ENCODE data around the gene RYR2. TPM values are rescaled to one million over a fixed set of nuclear protein-coding genes. Genes with fewer than 3 reads are reported as not detected.

Gene RYR2
- total RNA-seq, 1 experiment from 2014 or later = 3.4 TPM

DNA sequence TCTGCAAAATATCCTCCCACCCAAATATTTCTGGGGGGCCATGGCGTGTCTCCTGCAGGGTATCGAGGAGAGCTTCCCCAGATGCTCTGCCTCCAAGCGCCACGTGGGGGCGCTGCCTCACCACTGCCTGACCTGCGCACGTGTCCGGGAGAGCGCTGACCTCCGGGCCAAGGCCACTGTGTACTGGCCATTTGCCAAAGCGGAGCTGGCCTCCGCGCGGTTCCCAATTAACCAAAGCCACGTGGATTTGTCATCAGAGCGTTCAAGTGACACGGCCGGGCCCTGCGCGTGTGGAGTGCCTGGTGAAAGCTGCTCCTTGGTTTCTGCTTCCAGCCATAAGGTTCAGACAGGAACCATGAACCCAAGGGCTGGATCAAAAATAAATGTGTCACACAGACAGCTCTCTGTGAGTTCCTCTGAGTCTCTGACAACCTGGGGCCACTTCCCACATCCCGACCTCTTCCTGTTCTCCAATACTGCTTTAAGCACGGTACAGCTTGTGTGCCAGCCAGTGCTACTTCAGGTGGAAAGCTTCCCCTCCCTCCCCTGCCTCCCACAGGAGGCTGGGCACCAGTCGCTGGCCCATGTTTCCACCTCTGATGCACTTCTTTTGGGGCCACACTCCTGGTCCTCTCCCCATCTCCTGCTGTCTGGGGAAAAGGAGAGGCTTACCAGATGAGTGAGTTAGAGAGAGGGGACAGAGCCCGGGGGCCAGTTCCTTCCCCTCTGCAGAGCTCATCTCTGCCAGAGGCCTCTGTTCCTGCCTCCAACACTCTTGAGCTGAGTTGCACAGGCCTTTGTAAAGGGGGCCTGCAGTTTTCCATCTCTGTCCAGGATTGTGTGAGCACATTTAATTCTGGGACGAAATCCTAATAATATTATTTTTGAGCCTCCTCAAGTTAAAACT is 822.6 kb downstream of the RYR2 start:
- no peak overlapping the region for H4K5ac ChIP-seq (ENCODE audit: insufficient read length, low read depth, low read length)
- H3K4me2 ChIP-seq (ENCODE audit: insufficient read depth, insufficient read length, low read length) = no peak overlapping the region
- H2BK15ac ChIP-seq (ENCODE audit: low read depth, low read length) = no peak overlapping the region
- peaks cover 7% of the 10 kb centered on the region for H3K4me1 ChIP-seq (ENCODE audit: insufficient read depth, low read length)
- H4K91ac ChIP-seq (ENCODE audit: insufficient read length, low read depth, low read length) = no peak overlapping the region
- H3K79me1 ChIP-seq (ENCODE audit: insufficient read depth, low read depth, low read length, poor library complexity, severe bottlenecking) = no peaks in the 10 kb centered on the region
- H3K18ac ChIP-seq (ENCODE audit: insufficient read length, low read depth, low read length) = no peak overlapping the region
- no peak overlapping the region for H4K8ac ChIP-seq (replicated peaks; ENCODE audit: insufficient read length, low read depth, low read length)
- no peak overlapping the region for H2BK120ac ChIP-seq (ENCODE audit: low read depth, low read length, poor library complexity, severe bottlenecking)
- H2AK5ac ChIP-seq (ENCODE audit: insufficient read length, low read length) = no peak overlapping the region
- TF ChIP-seq, protein P1, sequence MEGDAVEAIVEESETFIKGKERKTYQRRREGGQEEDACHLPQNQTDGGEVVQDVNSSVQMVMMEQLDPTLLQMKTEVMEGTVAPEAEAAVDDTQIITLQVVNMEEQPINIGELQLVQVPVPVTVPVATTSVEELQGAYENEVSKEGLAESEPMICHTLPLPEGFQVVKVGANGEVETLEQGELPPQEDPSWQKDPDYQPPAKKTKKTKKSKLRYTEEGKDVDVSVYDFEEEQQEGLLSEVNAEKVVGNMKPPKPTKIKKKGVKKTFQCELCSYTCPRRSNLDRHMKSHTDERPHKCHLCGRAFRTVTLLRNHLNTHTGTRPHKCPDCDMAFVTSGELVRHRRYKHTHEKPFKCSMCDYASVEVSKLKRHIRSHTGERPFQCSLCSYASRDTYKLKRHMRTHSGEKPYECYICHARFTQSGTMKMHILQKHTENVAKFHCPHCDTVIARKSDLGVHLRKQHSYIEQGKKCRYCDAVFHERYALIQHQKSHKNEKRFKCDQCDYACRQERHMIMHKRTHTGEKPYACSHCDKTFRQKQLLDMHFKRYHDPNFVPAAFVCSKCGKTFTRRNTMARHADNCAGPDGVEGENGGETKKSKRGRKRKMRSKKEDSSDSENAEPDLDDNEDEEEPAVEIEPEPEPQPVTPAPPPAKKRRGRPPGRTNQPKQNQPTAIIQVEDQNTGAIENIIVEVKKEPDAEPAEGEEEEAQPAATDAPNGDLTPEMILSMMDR (conservative IDR thresholded peaks at IDR 0.05) = peak; percentile 98
- H2BK5ac ChIP-seq (ENCODE audit: insufficient read length, low read length) = no peak overlapping the region
- no peak overlapping the region for H2AFZ ChIP-seq (ENCODE audit: low read length)
- H3K23ac ChIP-seq (ENCODE audit: insufficient read length, low read depth, low read length) = no peak overlapping the region
- H3K27me3 ChIP-seq (ENCODE audit: insufficient read depth, low read length) = no peaks in the 10 kb centered on the region
- no peak overlapping the region for H3K4ac ChIP-seq (ENCODE audit: low read depth, low read length)
- peaks cover 22 to 23% of the 10 kb centered on the region in 2 experiments for H3K4me1 Mint-ChIP-seq
- H3T11ph ChIP-seq (ENCODE audit: low read length) = no peak overlapping the region
- H3K9me3 ChIP-seq (ENCODE audit: control insufficient read depth, low read depth, low read length) = no peaks in the 10 kb centered on the region
- peaks cover 8% of the 10 kb centered on the region for H3K27me3 Mint-ChIP-seq (ENCODE audit: low read depth)
- no CpG with 5 or more reads among the region's 25 CpGs for WGBS (ENCODE audit: extremely low coverage, insufficient read length, low lambda C conversion rate)
- H3K56ac ChIP-seq (ENCODE audit: insufficient read length, low read depth, low read length) = no peak overlapping the region
- H4K20me1 ChIP-seq (ENCODE audit: control insufficient read depth, insufficient read depth, insufficient read length) = peaks cover 2% of the 10 kb centered on the region
- no peaks in the 10 kb centered on the region for H3K79me2 ChIP-seq (ENCODE audit: insufficient read depth, low read length)
- H3K4me3 Mint-ChIP-seq = no peak overlapping the region
- H3K36me3 Mint-ChIP-seq (ENCODE audit: insufficient read depth in 1 of 3, low read depth in 3 of 3) = 0 out of 7 replicates have a peak, but pooled peaks cover 0 to 1% (median 0%) of the 10 kb centered on the region in 3 experiments
- H3K27ac Mint-ChIP-seq = no peak overlapping the region
- peak; percentile 81 for DNase-seq
- H3K23me2 ChIP-seq (ENCODE audit: insufficient read length, low read depth, low read length, poor library complexity, severe bottlenecking) = no peaks in the 10 kb centered on the region
- no peak overlapping the region for H2BK20ac ChIP-seq (ENCODE audit: low read depth, low read length, poor library complexity, severe bottlenecking)
- H3K14ac ChIP-seq (ENCODE audit: insufficient read depth, low read length) = no peak overlapping the region
- no peak overlapping the region for H3K9ac ChIP-seq (ENCODE audit: extremely low read depth, insufficient read length, low read length)
- H2BK12ac ChIP-seq (ENCODE audit: insufficient read length, low read depth, low read length) = no peak overlapping the region
- H3K27ac ChIP-seq (ENCODE audit: insufficient read length, low read depth, low read length) = no peak overlapping the region
- H3K9me3 Mint-ChIP-seq = no peaks in the 10 kb centered on the region
